Measurements from ENCODE around the gene LIME1. TPM values are rescaled to one million over a fixed set of nuclear protein-coding genes. Genes with fewer than 3 reads are reported as not detected.

The LIME1 gene
- total and polyA plus RNA-seq, 2 of the 8 experiments (the other 6 are each of a cell fraction or from before 2014, with no cell fraction given): 4.5 to 5.9 TPM

- H3K23me2 ChIP-seq (ENCODE audit: low read depth, low read length): peaks cover 5% of the 10 kb centered on the region; the same call in 1 of the 2 replicates
- 0 out of 2 replicates have a peak, but pooled peaks cover 2% of the 10 kb centered on the region for H3K79me1 ChIP-seq (ENCODE audit: low read depth, low read length)
- peaks cover 0 to 10% (median 5%) of the 10 kb centered on the region in 4 experiments; a peak in 5 of 8 replicates for H3K36me3 ChIP-seq (ENCODE audit: control insufficient read depth in 2 of 4, insufficient read depth in 4 of 4, low read length in 3 of 4)
- no peak overlapping the region for H3K4ac ChIP-seq (replicated peaks; ENCODE audit: insufficient read length, low read depth, low read length)
- H3K56ac ChIP-seq (replicated peaks; ENCODE audit: insufficient read length, low read depth, low read length): no peak overlapping the region
- ChIA-PET POLR2A (ENCODE audit: partially characterized antibody) (interaction anchor here (1.1 to 4.1 kb wide), 5 partner anchors 9 to 407 kb away, joined by 3 to 15 read pairs (median 5); partner anchors contain the start of genes RTEL1 and SLC2A4RG), CTCF (ENCODE audit: partially characterized antibody) (interaction anchor here (0.7 kb wide), 1 partner anchor 109 kb away, joined by 3 read pairs; no protein-coding TSS in a partner anchor)
- H3K14ac ChIP-seq (ENCODE audit: insufficient read length): no peak overlapping the region
- FAIRE-seq (no peak), DNase-seq (ENCODE audit: low read depth in 1 of 2, low spot score in 2 of 2) (no peak)
- WGBS, 2 experiments (ENCODE audit: extremely low coverage in 1 of 2, insufficient coverage in 1 of 2, insufficient read length in 1 of 2, insufficient replicate concordance in 2 of 2, low coverage in 1 of 2, low lambda C conversion rate in 2 of 2, missing lambda C conversion rate in 1 of 2): 95% methylated on average over 43 of the region's 43 CpGs; no CpG with 5 or more reads in 1 of the 2 experiments
- no peak overlapping the region for H3K23ac ChIP-seq (ENCODE audit: insufficient read length)
- H3K27me3 ChIP-seq (replicated peaks in 1 of 4; ENCODE audit: control insufficient read depth in 3 of 4, extremely low read depth in 1 of 4, insufficient read depth in 3 of 4, low read length in 3 of 4): no peaks in the 10 kb centered on the region
- no peak overlapping the region for H2AFZ ChIP-seq (ENCODE audit: low read length)
- H2AK5ac ChIP-seq (ENCODE audit: low read depth, low read length): no peak overlapping the region
- H3K4me3 ChIP-seq (ENCODE audit: extremely low read depth in 1 of 4, insufficient read depth in 2 of 4, low read depth in 3 of 4, low read length in 4 of 4): no peak overlapping the region
- no peaks in the 10 kb centered on the region for H3K9me3 ChIP-seq (ENCODE audit: insufficient read depth in 2 of 2, low read depth in 1 of 2, low read length in 1 of 2)
- H3K9ac ChIP-seq (replicated peaks in 1 of 4; ENCODE audit: extremely low read depth in 1 of 4, low read depth in 3 of 4, low read length in 3 of 4): no peak overlapping the region; a peak in 1 of 7 replicates
- H4K5ac ChIP-seq (ENCODE audit: insufficient read length, low read depth, low read length): no peak overlapping the region
- no peak overlapping the region for H2BK12ac ChIP-seq (ENCODE audit: low read depth, low read length)
- H4K20me1 ChIP-seq (replicated peaks in 1 of 2; ENCODE audit: control insufficient read depth in 1 of 2, insufficient read depth in 2 of 2, low read length in 2 of 2): peaks cover 2 to 13% of the 10 kb centered on the region in 2 experiments
- no peak overlapping the region for H3K27ac ChIP-seq (ENCODE audit: low read depth, low read length)
- H2BK15ac ChIP-seq (ENCODE audit: low read length): no peak overlapping the region
- no peaks in the 10 kb centered on the region for H3K79me2 ChIP-seq (ENCODE audit: control insufficient read depth in 1 of 2, insufficient read depth in 2 of 2, low read length in 2 of 2)
- no peak overlapping the region for H2BK20ac ChIP-seq (ENCODE audit: low read length)
- H4K8ac ChIP-seq (ENCODE audit: extremely low read depth, insufficient read depth, low read length): 0 out of 2 replicates have a peak overlapping the region, but pooled peaks have one; percentile 2
- peaks cover 0 to 12% (median 7%) of the 10 kb centered on the region in 4 experiments; a peak in 4 of 7 replicates for H3K4me1 ChIP-seq (replicated peaks in 1 of 4; ENCODE audit: control insufficient read depth in 3 of 4, insufficient read depth in 4 of 4, low read length in 3 of 4)
- no peak overlapping the region for H3K18ac ChIP-seq (ENCODE audit: extremely low read depth, low read length)
- no peak overlapping the region for H2BK120ac ChIP-seq (replicated peaks; ENCODE audit: low read depth, low read length)
- H4K91ac ChIP-seq (replicated peaks; ENCODE audit: insufficient read length, low read length): no peak overlapping the region
- no peak overlapping the region for H2BK5ac ChIP-seq (ENCODE audit: low read depth, low read length)
- no peak overlapping the region for H3K4me2 ChIP-seq (ENCODE audit: insufficient read depth in 1 of 2, low read depth in 2 of 2, low read length in 2 of 2)
- TF ChIP-seq GABPA (IDR thresholded peaks at IDR 0.05; ENCODE audit: borderline replicate concordance, insufficient read depth, low read length) (no peak), CTBP2 (IDR thresholded peaks at IDR 0.05; ENCODE audit: borderline replicate concordance, insufficient read depth, insufficient read length, low read length) (no peak), POLR2A (IDR thresholded peaks at IDR 0.05; ENCODE audit: control extremely low read depth in 1 of 2, low read depth in 2 of 2, low read length in 2 of 2) (no peak), RBBP5 (IDR thresholded peaks at IDR 0.05; ENCODE audit: borderline replicate concordance, low read depth, low read length) (no peak), SIX5 (IDR thresholded peaks at IDR 0.05; ENCODE audit: low read depth, low read length) (no peak), JUN (IDR thresholded peaks at IDR 0.05; ENCODE audit: low read depth, low read length) (no peak), JUND (IDR thresholded peaks at IDR 0.05; ENCODE audit: low read length) (no peak), CHD2 (IDR thresholded peaks at IDR 0.05; ENCODE audit: low read length) (no peak), MAX (IDR thresholded peaks at IDR 0.05) (no peak), KDM4A (IDR thresholded peaks at IDR 0.05; ENCODE audit: low read depth, low read length, severe bottlenecking) (no peak), EGR1 (IDR thresholded peaks at IDR 0.05; ENCODE audit: borderline replicate concordance, low read depth, low read length) (no peak), TEAD4 (IDR thresholded peaks at IDR 0.05; ENCODE audit: low read depth, low read length) (no peak)
These were observed 36.0 kb upstream of the LIME1 start for GRCh38 chr20:63700199-63701050.
